Mesodermal cell (in vitro differentiated cells): ENCODE results near the gene TOMM34.

Experiments used
- H3K27ac ChIP-seq: 2 replicates; pipeline ENCODE4 v1.7.0; 2013; ENCODE audit warnings: mild to moderate bottlenecking, low read depth, low read length, moderate library complexity; ENCODE audit not compliant: severe bottlenecking
- H3K36me3 ChIP-seq: 2 replicates; pipeline ENCODE4 v1.7.1; 2013; ENCODE audit warnings: mild to moderate bottlenecking, low read length, moderate library complexity; ENCODE audit not compliant: control insufficient read depth, insufficient read depth
- H3K4me1 ChIP-seq: one replicate; pipeline ENCODE4 v1.7.1; 2013; ENCODE audit warnings: mild to moderate bottlenecking, low read length; ENCODE audit not compliant: insufficient read depth, control insufficient read depth, poor library complexity, severe bottlenecking
- H3K4me3 ChIP-seq: 2 replicates; pipeline ENCODE4 v1.7.0; 2013; ENCODE audit warnings: low read length, control low read depth, mild to moderate bottlenecking; ENCODE audit not compliant: insufficient read depth, poor library complexity, severe bottlenecking; ENCODE audit errors: extremely low read depth
- H3K9me3 ChIP-seq: 2 replicates; pipeline ENCODE4 v1.7.1; 2013; ENCODE audit warnings: mild to moderate bottlenecking, low read length, moderate library complexity; ENCODE audit not compliant: control insufficient read depth
- WGBS, 2 experiments: methylation state at CpG; one replicate each; pipeline ENCODE4 v1.1.5; 2013; ENCODE audit warnings: missing lambda C conversion rate in 2 of 2; ENCODE audit not compliant: insufficient coverage in 2 of 2; 5-methylcytosine and 5-hydroxymethylcytosine counted together

The TOMM34 gene

GRCh38 chr20:44948107-44948506 is 12.1 kb downstream of the TOMM34 start:
- Histone ChIP-seq H3K9me3 (no peaks in the 10 kb centered on the region), H3K36me3 (peaks cover 99% of the 10 kb centered on the region), H3K4me1 (no peaks in the 10 kb centered on the region), H3K27ac (no peak overlapping the region), H3K4me3 (no peak overlapping the region)
- WGBS, 2 experiments: 95% methylated on average over 5 of the region's 5 CpGs

- H3K4me3 ChIP-seq: no peak overlapping the region
- peaks cover 98% of the 10 kb centered on the region for H3K36me3 ChIP-seq
- no peak overlapping the region for H3K27ac ChIP-seq
- 100% methylated on average over 1 of the region's 2 CpGs; no CpG with 5 or more reads in 1 of the 2 experiments for WGBS, 2 experiments
- H3K9me3 ChIP-seq: no peaks in the 10 kb centered on the region
- H3K4me1 ChIP-seq: no peaks in the 10 kb centered on the region
Measured at GRCh38 chr20:44946271-44946852, 13.8 kb downstream of the TOMM34 start.

DNA sequence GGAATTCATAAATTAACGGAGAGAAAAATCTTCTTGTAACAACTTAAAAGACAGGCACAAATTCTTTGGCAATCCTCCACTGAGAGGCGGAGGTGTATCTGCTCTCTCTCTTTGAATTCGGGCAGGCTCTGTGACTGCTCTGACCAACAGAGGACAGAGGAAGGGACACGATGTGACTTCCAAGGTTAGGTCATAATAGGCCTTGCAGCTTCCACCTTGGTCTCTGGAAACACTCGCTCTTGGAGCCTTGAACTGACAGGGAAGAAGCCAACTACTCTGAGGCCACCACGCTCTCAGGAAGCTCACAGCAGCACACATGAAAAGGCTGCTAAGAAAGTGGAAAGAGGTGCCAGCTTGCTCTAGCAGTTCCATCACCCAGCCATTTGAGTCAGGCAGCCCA is 14.9 kb downstream of the TOMM34 start:
- 94 to 98% methylated on average over 4 to 5 of the region's 6 CpGs for WGBS, 2 experiments
- H3K9me3 ChIP-seq: no peaks in the 10 kb centered on the region
- no peaks in the 10 kb centered on the region for H3K4me1 ChIP-seq
- no peak overlapping the region for H3K27ac ChIP-seq
- H3K36me3 ChIP-seq: peaks cover 96% of the 10 kb centered on the region
- H3K4me3 ChIP-seq: no peak overlapping the region

DNA sequence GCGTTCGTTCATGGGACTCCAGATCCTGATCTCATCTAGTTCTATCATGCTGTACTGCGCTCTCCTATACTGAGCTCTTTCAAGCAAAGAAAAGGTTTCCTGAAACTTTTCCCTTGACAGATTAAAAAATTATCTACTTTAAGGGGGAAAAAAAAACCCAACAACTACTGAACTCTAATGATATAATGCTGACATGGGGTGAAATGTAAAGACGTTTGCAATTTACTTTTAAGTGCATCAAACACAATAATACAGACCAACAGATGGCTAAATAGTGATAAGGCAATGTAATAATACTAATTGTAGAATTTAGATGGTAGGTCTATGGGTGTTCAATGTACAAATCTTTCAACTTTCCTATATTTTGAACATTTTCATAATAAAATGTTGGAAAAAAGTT is 16.4 kb downstream of the TOMM34 start:
- H3K27ac ChIP-seq: peak overlapping the region; percentile 20
- H3K36me3 ChIP-seq: peaks cover 96% of the 10 kb centered on the region
- 100% methylated on average over 2 of the region's 4 CpGs; no CpG with 5 or more reads in 1 of the 2 experiments for WGBS, 2 experiments
- no peaks in the 10 kb centered on the region for H3K9me3 ChIP-seq
- no peaks in the 10 kb centered on the region for H3K4me1 ChIP-seq
- no peak overlapping the region for H3K4me3 ChIP-seq

DNA sequence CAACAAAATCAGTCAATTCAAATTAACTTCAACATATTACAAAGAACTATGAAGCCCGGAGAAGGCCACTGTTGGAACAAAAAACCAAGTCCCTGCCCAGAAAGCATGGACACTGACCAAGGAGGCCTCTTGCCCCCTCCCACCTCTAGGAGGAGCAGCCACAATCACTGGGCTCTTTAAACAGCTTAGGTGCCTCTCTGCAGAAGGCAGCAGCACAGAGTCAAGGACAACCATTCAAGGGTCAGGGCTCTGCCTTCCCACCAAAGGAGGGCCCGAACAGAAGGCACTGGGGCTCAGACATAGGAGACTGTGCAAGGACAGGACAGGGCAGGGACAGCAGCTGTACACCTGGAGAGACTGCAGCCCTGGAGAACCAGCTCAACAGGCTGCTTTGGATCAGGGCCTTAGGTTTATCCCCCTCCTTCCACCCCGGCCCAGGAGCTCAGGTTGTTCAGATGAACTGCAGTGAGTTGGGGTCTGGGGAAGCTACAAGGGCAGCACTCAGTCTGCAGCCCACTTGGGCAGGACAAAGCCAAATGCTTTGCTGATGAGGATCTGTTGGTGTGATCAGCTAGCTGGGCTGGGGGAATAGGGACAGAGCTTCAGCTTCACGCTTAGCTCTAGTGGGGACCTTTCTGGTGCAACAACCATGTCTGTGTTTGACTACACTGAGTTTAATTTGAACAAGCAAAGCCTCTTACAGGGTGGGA is 17.8 kb downstream of the TOMM34 start:
- no peak overlapping the region for H3K4me3 ChIP-seq
- peak overlapping the region; percentile 3 for H3K27ac ChIP-seq
- H3K4me1 ChIP-seq: no peaks in the 10 kb centered on the region
- 89 to 92% methylated on average over 2 to 3 of the region's 4 CpGs for WGBS, 2 experiments
- no peaks in the 10 kb centered on the region for H3K9me3 ChIP-seq
- H3K36me3 ChIP-seq: peaks cover 96% of the 10 kb centered on the region

GRCh38 chr20:44941120-44941691 is 19.0 kb downstream of the TOMM34 start:
- H3K36me3 ChIP-seq: peaks cover 94% of the 10 kb centered on the region
- H3K4me3 ChIP-seq: no peak overlapping the region
- peak overlapping the region; percentile 24 for H3K27ac ChIP-seq
- H3K9me3 ChIP-seq: no peaks in the 10 kb centered on the region
- 91 to 96% methylated on average over 6 to 7 of the region's 7 CpGs for WGBS, 2 experiments
- no peaks in the 10 kb centered on the region for H3K4me1 ChIP-seq

DNA sequence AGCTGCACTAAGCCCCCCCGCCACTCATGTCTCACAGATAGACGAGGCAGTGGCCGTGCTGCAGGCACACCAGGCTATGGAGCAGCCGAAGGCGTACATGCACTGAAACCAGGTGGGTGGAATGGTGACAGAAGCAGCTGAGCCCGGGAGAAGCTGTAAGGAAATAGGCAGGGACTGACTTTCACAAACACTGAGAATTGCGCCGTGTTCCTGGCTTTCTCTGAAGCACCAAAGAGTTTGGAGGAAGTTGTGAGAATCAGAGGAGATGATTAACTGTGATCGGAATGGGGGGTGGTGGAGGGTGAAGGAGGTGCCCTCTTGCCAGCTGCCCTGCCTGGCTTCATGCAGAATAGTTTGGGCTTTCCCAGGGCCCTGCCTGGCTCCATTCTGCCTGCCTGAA is 21.6 kb downstream of the TOMM34 start:
- 96 to 97% methylated on average over 6 to 8 of the region's 9 CpGs for WGBS, 2 experiments
- H3K27ac ChIP-seq: no peak overlapping the region
- no peaks in the 10 kb centered on the region for H3K4me1 ChIP-seq
- no peaks in the 10 kb centered on the region for H3K9me3 ChIP-seq
- H3K36me3 ChIP-seq: peaks cover 91% of the 10 kb centered on the region
- H3K4me3 ChIP-seq: no peak overlapping the region

- no peaks in the 10 kb centered on the region for H3K9me3 ChIP-seq
- WGBS, 2 experiments: 95 to 98% methylated on average over 6 to 10 of the region's 10 CpGs
- H3K4me3 ChIP-seq: no peak overlapping the region
- H3K27ac ChIP-seq: no peak overlapping the region
- no peaks in the 10 kb centered on the region for H3K4me1 ChIP-seq
- H3K36me3 ChIP-seq: peaks cover 89% of the 10 kb centered on the region
Measured at GRCh38 chr20:44936510-44936909, 23.7 kb downstream of the TOMM34 start.

DNA sequence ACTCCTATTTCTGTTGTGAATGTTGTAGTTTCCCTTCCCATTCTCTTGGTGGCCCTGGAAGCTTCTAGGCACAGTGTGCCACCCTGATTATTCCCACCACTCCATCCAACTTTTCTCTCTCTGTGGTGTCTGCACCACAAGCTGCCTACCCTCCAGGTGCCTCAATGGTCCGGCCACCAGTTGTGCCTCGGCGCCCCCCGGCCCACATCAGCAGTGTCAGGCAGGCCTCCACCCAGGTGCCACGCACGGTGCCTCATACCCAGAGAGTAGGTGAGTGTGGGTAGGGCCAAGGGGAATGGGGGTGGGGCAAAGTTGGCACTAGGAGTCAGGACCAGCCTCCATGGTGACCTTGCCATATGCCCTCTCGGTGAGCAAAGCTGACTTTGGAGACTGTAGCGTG is 27.3 kb downstream of the TOMM34 start:
- no peaks in the 10 kb centered on the region for H3K9me3 ChIP-seq
- 88 to 100% methylated on average over 1 to 8 of the region's 8 CpGs for WGBS, 2 experiments
- H3K4me1 ChIP-seq: no peaks in the 10 kb centered on the region
- H3K36me3 ChIP-seq: peaks cover 72% of the 10 kb centered on the region
- H3K4me3 ChIP-seq: no peak overlapping the region
- H3K27ac ChIP-seq: no peak overlapping the region

DNA sequence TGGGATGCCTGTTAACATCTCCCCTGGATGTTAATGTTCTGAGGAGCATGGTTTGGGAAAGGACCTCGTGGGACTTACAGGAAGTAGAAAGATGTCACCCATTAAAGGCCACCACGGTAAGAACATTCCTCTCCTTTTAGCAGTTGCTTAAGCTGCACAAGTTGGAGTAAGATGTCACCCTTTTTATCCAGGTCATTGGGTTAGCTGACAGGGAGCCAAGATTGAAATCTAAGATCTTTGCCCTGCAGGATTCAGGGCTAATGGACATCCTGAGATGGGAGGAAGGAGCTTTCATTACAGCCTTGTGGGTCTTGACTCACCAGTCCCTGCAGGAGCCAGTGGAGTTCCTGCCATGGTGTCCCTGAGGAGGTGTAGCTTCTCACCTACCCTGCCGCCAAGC is 28.3 kb downstream of the TOMM34 start:
- H3K4me1 ChIP-seq: no peaks in the 10 kb centered on the region
- WGBS, 2 experiments: 100% methylated on average over 2 to 3 of the region's 3 CpGs
- no peak overlapping the region for H3K4me3 ChIP-seq
- no peaks in the 10 kb centered on the region for H3K9me3 ChIP-seq
- no peak overlapping the region for H3K27ac ChIP-seq
- H3K36me3 ChIP-seq: peaks cover 63% of the 10 kb centered on the region
